ENCODE data around the gene SOX14.

SOX14 gene

GRCh38 chr3:137764001-137764433 lies at the start of gene SOX14:
SOX14 (plus strand) TSS chr3:137764315; CDS start chr3:137764785, 470 bp downstream.
- DNase-seq (ENCODE audit: low spot score) = no peak

- no peak for DNase-seq (ENCODE audit: low spot score)
Measured at GRCh38 chr3:137714551-137714950, 49.6 kb upstream of the SOX14 start.

GRCh38 chr3:137724240-137724639 lies 39.9 kb upstream of the SOX14 start:
- DNase-seq (ENCODE audit: low spot score) = no peak

- no peak for DNase-seq (ENCODE audit: low spot score)
Measured at GRCh38 chr3:137737208-137737607, 26.9 kb upstream of the SOX14 start.

DNA sequence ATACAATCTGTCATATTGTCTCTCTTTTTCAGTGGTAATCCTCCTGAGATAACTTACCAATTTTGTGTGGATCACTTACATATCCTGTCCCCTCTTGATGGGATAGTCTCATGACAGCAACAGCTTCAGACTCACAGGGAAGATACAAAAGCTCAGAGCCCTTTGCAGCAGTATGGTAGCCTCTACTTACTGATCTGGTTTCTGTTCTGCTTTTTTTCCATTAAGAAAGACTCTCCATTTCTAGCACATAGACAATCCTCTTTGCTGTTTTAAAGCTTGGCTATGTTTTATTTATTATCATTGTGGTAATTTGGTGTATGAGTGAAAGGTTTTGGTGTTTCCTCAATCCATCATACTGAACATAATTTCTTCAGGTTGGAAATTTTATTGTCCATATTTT lies 25.4 kb upstream of the SOX14 start:
- no peak for DNase-seq (ENCODE audit: low spot score)

DNA sequence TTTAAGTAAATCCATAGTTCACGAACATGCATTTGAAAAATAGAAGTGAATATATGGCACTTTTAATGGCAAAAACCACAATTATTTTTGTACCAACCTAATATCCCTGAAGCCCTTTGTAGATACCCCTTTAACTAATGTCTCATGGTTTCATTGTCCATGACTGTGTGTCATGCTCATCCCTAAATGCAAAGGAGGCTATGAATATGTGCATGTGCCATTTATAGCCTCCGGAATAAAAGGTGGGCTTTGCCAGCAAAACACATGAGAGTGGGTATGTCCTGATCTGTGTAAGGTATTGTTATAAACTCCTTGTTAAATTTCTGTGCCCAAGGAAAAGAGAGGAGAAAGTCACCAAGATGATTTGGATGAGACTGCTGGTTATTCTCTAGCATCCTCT lies 20.5 kb upstream of the SOX14 start:
- DNase-seq (ENCODE audit: low spot score) = no peak

GRCh38 chr3:137746808-137747207 lies 17.3 kb upstream of the SOX14 start:
- no peak for DNase-seq (ENCODE audit: low spot score)

GRCh38 chr3:137759505-137759904 lies 4.6 kb upstream of the SOX14 start:
- no peak for DNase-seq (ENCODE audit: low spot score)

DNA sequence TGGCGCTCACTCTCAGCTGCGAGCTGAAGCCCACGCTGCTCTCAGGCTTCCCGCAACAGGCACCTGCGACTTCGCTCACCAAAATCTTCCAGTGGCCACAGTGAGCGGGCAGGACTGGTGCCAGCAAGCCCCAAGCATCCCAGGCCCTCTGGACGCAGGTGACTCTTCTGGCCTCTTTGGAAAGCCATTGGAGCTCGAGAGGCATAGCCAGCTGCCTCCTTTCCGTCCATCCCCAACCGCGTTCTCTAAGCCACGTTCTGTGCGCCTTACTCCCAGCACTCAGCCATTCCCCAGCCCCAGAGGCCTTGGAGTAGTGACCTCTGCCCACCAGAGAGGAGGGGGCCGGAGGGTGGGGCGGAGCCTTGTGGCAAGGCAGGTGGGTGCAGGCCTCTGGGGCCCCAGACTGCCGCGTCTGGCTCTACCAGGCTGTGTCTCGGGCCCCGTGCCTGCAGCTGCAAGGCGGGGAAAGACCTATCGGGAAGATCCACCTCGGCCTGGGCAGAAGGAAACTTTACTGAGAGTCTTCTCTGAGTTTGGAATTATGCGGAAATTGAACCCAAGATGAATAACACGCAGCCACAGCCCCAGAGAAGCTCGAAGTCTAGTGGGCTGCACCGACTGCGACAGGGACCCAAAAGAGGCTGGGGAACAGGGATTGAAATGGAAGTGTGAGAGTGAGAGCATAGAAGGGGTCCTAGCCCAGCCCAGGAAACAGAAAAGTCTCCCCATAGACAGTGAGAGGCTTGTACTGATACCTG lies 3.6 kb upstream of the SOX14 start:
- no peak for DNase-seq (ENCODE audit: low spot score)

- no peak for DNase-seq (ENCODE audit: low spot score)
Measured at GRCh38 chr3:137761099-137761562, 3.0 kb upstream of the SOX14 start.

- DNase-seq (ENCODE audit: low spot score) = no peak
Measured at GRCh38 chr3:137761563-137762503, 2.3 kb upstream of the SOX14 start.

DNA sequence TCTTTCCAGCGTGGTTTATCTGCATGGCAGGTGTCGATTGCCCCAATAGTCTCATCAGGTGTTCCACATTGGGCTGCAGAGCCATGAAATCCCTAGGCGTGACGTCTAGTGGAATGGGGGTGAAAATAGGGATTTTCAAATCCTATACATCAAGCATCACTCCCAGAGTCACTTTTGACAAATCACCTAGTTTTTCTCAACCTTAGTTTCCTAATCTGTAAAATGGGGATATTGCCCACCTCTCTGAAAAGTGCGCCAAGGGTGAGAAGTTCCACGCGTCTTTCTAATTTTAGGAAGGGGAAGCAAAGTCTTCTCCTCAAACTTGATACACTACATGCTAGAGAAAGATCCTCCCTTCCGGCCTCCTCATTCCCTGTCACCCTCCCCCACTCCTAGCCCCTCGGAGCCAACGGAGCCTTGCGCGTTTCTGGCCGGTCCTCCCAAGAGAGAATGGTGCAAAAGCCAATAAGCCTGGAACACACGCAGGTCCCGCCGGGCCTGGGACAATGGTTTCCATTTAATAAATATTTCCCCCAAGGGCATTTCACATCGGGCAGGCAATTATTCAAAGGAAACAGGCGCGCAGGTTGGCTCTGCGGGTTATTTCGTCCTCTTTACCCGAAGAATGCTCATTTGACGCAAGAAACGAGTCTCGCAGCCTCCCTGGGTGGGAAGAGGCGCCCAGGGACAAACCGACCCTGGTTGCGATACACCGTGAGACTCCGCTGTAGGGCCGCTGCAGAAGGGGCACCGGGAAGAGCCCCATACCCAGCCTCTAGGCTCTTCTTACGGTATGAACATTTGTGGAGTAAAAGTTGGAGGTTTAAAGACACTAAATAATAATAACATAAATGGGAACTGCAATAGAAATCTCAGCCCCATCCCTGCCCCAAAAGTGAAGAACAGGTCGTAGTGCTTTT lies 1.2 kb upstream of the SOX14 start:
- DNase-seq (ENCODE audit: low spot score) = no peak

DNA sequence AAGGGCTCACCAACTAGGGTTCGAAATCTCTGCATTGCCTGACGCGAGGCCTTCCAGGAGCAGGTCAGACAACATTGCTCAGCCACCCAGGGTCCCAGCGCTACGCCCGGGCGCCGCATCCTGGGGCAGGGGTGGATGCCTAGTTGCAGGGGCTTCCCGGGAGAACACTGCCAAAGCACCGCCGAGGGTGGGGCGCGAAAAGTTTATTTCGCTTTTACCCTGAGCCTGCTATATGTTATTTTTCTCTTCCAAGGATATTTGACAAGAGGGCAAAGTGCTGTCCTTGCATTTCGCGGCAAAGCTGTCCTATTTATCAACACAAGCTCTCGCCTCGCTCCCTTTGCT lies 549 bp upstream of the SOX14 start:
- DNase-seq (ENCODE audit: low spot score) = no peak

GRCh38 chr3:137764563-137765309 lies 621 bp downstream of the SOX14 start:
- DNase-seq (ENCODE audit: low spot score) = no peak

DNA sequence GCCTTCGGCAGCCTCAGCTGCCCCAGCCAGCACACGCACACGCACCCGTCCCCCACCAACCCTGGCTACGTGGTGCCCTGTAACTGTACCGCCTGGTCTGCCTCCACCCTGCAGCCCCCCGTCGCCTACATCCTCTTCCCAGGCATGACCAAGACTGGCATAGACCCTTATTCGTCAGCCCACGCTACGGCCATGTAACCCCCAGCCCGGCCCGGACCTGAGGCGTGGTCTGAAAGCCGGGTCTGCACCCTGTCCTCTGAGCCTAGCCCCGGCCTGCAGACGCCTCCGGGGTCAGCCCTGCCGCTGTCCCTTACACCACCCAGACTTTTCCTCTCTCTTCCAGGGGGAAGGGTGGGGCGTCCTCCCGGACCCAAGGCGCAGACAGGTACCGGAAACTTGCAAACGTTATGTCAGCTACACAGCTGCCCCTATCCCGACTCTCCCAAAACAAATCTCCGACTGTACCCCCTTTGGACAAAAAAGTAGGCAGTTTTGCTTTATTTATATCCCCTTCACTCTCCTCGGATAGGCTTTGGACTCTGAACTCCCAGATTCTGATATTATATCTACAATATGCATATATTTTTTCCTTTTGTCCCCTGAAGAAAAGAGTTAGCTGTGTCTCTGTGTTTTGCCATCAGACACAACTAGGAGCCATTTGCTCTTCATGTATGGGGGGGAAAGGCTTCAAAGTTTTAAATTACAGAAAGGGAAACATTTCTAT lies 1.4 kb downstream of the SOX14 start:
- no peak for DNase-seq (ENCODE audit: low spot score)

DNA sequence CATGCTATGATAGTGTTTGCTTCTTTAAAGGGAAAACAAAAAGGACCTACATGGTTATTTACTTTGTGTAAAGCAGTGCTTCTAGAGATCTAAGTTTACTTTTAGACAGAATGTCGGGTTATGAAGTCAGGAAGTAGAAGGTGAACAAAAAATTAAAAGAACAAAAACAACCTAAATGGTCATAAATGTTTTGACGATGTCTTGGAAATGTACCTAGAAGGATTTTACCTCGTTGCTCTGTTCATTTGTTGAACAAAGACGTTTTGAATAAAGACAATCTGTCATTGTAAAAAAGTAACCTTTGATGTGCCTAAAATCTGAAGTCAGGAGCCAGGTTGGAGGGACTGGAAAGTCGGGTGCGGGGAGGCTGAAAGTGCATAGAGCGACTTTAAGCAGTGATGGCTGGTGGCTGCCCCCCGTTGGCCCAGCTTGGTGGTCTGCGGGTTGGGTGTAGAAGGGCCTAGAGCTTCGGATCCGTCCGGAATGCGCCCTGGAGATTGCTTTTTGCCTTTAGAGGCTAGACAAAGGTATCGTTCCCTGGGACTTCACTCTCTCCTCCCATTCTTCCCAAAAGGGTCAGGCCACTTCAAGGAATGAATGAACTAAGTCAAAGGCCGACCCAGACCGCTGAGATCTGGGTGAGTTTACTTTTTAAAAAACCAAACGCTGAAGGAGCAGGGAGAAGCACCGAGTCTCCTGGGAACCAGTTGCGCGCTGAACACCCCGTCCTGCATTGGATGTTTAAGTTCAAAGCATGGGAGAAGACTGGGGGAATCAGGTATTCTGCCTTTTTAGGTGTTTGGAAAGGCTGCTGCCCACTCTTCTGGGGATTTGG lies 2.1 kb downstream of the SOX14 start:
- no peak for DNase-seq (ENCODE audit: low spot score)

DNA sequence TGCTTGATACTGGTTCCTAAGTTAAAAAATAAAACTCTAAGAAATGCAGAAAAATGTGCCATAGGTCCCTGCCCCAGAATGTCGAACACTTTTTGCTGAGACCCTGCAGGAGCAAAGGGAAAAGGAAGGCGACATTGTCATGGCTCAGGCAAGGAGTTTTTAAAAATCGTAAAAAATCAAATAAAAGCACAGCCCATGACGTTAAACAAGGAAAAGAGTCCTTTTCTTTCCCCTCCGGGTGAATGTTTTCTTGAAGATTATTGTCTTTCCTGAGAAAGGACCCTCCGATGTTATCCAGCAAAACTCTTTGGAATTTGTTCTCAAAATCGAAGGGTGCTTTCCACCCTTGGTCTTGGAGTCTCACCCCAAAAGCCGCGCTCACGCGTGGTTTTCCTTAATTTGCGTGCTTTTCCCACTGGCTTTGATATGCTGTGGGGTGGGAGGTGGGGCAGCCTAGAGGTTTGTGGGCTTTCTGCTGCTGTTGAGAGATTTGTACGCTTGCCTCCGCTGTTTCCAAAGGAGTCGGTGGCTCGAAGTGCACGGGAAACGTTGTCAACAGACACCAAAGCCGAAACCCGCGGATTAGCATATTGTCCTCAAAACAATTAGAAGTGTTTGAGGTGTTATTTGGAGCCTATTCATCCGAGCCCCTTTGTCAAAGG lies 2.9 kb downstream of the SOX14 start:
- no peak for DNase-seq (ENCODE audit: low spot score)

DNA sequence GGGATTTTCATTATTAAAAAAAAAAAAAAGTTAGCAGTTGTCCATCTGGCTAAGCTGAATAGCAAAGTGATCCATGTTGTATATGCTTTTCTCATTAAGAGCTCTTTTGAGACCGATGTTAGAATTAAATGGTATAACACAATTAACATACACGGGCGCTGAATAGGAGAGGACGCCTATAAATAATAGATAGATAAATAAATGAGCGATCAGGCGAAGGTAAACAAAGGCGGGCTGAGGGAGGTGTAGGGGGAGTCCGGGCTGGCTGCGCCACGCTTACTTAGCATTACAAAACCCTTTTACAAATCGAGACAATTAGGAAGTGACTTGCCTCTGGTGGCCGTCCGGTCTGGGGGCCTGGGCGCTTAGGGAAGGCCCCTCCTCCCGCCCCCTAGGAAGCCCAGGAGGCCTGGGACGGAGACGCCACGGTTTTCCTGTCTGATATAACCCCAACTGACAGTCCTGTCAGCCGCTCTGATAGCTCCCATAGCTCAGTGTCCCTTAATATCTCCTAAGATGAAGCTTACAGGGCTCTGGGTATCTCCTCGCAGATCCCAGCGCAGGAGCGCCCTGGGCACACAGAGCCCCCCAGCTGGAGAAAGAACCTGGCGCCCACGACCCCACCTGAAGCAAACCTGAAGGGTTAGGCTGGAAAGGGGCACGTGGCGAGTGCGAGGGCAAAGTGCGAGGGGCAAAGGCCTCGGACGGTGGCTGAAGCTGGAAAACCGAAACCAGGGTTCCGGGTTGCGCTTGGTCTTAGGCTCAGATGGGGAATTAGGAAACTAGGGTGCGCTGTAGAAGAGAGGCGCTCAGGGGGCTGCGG lies 3.6 kb downstream of the SOX14 start:
- DNase-seq (ENCODE audit: low spot score) = no peak

Measured in hematopoietic multipotent progenitor cell treated with erythropoietin and hydrocortisone succinate and interleukin-3 and kit ligand, for 17 days (in vitro differentiated cells).